Measurements from ENCODE around the gene NMT1. TPM values are rescaled to one million over a fixed set of nuclear protein-coding genes. Genes with fewer than 3 reads are reported as not detected.

NMT1 gene
- total RNA-seq, 2 experiments from 2014 or later, result 179 to 180 TPM

- CTCF ChIA-PET, result interaction anchor here (0.7 to 1.0 kb wide), 2 partner anchors 42 to 103 kb away, joined by 3 to 5 read pairs; partner anchors contain the start of gene ACBD4
- POLR2A ChIA-PET, result no interaction called here
These were observed 32.5 kb downstream of the NMT1 start for GRCh38 chr17:45093444-45094110.

- ChIA-PET CTCF (interaction anchor here (1.3 kb wide), 2 partner anchors 17 to 39 kb away, joined by 3 to 6 read pairs; partner anchors contain the start of gene ACBD4), POLR2A (no interaction called here)
These were observed 35.0 kb downstream of the NMT1 start for GRCh38 chr17:45096141-45096540.

- ChIA-PET POLR2A (no interaction called here), CTCF (interaction anchor here (1.3 kb wide), 1 partner anchor 18 kb away, joined by 3 read pairs; no protein-coding TSS in a partner anchor)
These were observed 35.8 kb downstream of the NMT1 start for GRCh38 chr17:45096926-45097325.

GRCh38 chr17:45098081-45098868 lies 37.2 kb downstream of the NMT1 start:
- CTCF ChIA-PET, result interaction anchor here (0.7 to 1.6 kb wide), 14 partner anchors 10 to 341 kb away, joined by 3 to 12 read pairs (median 4); partner anchors contain the start of genes ACBD4 and EFTUD2
- POLR2A ChIA-PET, result no interaction called here

- CTCF ChIA-PET, result interaction anchor here (0.5 to 1.7 kb wide), 22 partner anchors 10 to 342 kb away, joined by 3 to 12 read pairs (median 4); partner anchors contain the start of genes ACBD4, EFTUD2 and PLCD3
These were observed 37.9 kb downstream of the NMT1 start for GRCh38 chr17:45098869-45099616.

GRCh38 chr17:45101546-45101882 lies 40.4 kb downstream of the NMT1 start:
- ChIA-PET CTCF (interaction anchor here (0.7 kb wide), 2 partner anchors 20 to 49 kb away, joined by 3 to 4 read pairs; no protein-coding TSS in a partner anchor), POLR2A (no interaction called here)

More at GRCh38 chr17:45098869-45099616, 37.9 kb downstream of the NMT1 start:
- POLR2A ChIA-PET, result no interaction called here

GRCh38 chr17:45101883-45102811 lies 41.0 kb downstream of the NMT1 start:
- ChIA-PET CTCF (no interaction called here), POLR2A (no interaction called here)

- POLR2A ChIA-PET, result no interaction called here
- CTCF ChIA-PET, result no interaction called here
These were observed 41.7 kb downstream of the NMT1 start for GRCh38 chr17:45102856-45103255.

GRCh38 chr17:45103269-45103795 lies 42.2 kb downstream of the NMT1 start:
- ChIA-PET POLR2A (no interaction called here), CTCF (no interaction called here)

GRCh38 chr17:45104029-45104428 lies 42.9 kb downstream of the NMT1 start:
- ChIA-PET CTCF (interaction anchor here (0.5 kb wide), 1 partner anchor 27 kb away, joined by 3 read pairs; no protein-coding TSS in a partner anchor), POLR2A (no interaction called here)

GRCh38 chr17:45104497-45104896 lies 43.4 kb downstream of the NMT1 start:
- CTCF ChIA-PET, result interaction anchor here (0.5 kb wide), 1 partner anchor 26 kb away, joined by 3 read pairs; no protein-coding TSS in a partner anchor
- POLR2A ChIA-PET, result interaction anchor here (0.6 kb wide), 1 partner anchor 1560 kb away, joined by 3 read pairs; no protein-coding TSS in a partner anchor

GRCh38 chr17:45104907-45105624 lies 43.9 kb downstream of the NMT1 start:
- POLR2A ChIA-PET, result interaction anchor here (0.6 kb wide), 1 partner anchor 1560 kb away, joined by 3 read pairs; no protein-coding TSS in a partner anchor
- CTCF ChIA-PET, result interaction anchor here (1.1 kb wide), 1 partner anchor 30 kb away, joined by 3 read pairs; the partner anchor contains the start of gene ACBD4

GRCh38 chr17:45106096-45106495 lies 45.0 kb downstream of the NMT1 start:
- ChIA-PET POLR2A (interaction anchor here (0.6 kb wide), 1 partner anchor 92 kb away, joined by 3 read pairs; no protein-coding TSS in a partner anchor), CTCF (interaction anchor here (1.1 kb wide), 1 partner anchor 29 kb away, joined by 3 read pairs; the partner anchor contains the start of gene ACBD4)

GRCh38 chr17:45106582-45106981 lies 45.5 kb downstream of the NMT1 start:
- POLR2A ChIA-PET, result no interaction called here
- CTCF ChIA-PET, result no interaction called here

- ChIA-PET CTCF (interaction anchor here (3.0 kb wide), 1 partner anchor 8 kb away, joined by 12 read pairs; no protein-coding TSS in a partner anchor), POLR2A (no interaction called here)
These were observed 46.3 kb downstream of the NMT1 start for GRCh38 chr17:45107293-45108010.

GRCh38 chr17:45108051-45108450 lies 46.9 kb downstream of the NMT1 start:
- ChIA-PET POLR2A (no interaction called here), CTCF (interaction anchor here (0.9 to 3.0 kb wide), 2 partner anchors 9 to 27 kb away, joined by 4 to 12 read pairs; partner anchors contain the start of gene ACBD4)
